Naive thymus-derived CD4-positive, alpha-beta T cell (primary cell): ENCODE results near the gene LBH. TPM values are rescaled to one million over a fixed set of nuclear protein-coding genes. Genes with fewer than 3 reads are reported as not detected.

Experiments used
- ATAC-seq: fragments of 150-1000 bp; cut with Tn5 transposase; 2 replicates; pipeline ENCODE4 v1.10.0; 2021; ENCODE audit warnings: mild to moderate bottlenecking, moderate library complexity
- CTCF ChIA-PET: fragments of 350-600 bp; sonication (Branson Sonifier 250); formaldehyde crosslinking; loops from one replicate; lab custom pipeline; 2021; ENCODE audit warnings: antibody characterized with exemption; lab: Charles Lee
- POLR2A ChIA-PET: fragments of 350-600 bp; sonication (Branson Sonifier 250); formaldehyde crosslinking; loops from one replicate; lab custom pipeline; 2021; ENCODE audit warnings: antibody characterized with exemption, inconsistent platforms; lab: Charles Lee
- DNase-seq, 9 donors: peaks; one replicate each; pipeline versions ENCODE4 v3.0.0 to v3.0.0-alpha.2; 2020 to 2022; ENCODE audit warnings: mixed read lengths in 1 of 9
- H3K27ac ChIP-seq: one replicate; pipeline ENCODE4 v1.7.0; 2013; ENCODE audit warnings: mild to moderate bottlenecking, low read depth, low read length, moderate library complexity
- H3K27me3 ChIP-seq, 2 donors: one replicate each; pipeline ENCODE4 v1.7.0; 2013; ENCODE audit warnings: low read length in 2 of 2, mild to moderate bottlenecking in 2 of 2, moderate library complexity in 2 of 2; ENCODE audit not compliant: control insufficient read depth in 2 of 2, insufficient read depth in 2 of 2
- H3K36me3 ChIP-seq, 3 experiments: 1 replicate in 2 of 3; 2 replicates in 1 of 3; pipeline ENCODE4 v1.7.0; 2013; ENCODE audit warnings: low read length in 3 of 3, mild to moderate bottlenecking in 3 of 3, moderate library complexity in 1 of 3; ENCODE audit not compliant: insufficient read depth in 3 of 3, control insufficient read depth in 2 of 3
- H3K4me1 ChIP-seq, 2 donors: one replicate each; pipeline ENCODE4 v1.7.0; 2013; ENCODE audit warnings: low read length in 2 of 2, mild to moderate bottlenecking in 2 of 2, moderate library complexity in 1 of 2; ENCODE audit not compliant: control insufficient read depth in 2 of 2, insufficient read depth in 2 of 2
- H3K4me3 ChIP-seq: 2 replicates; pipeline ENCODE4 v1.7.0; 2013; ENCODE audit warnings: mild to moderate bottlenecking, low read length
- H3K9me3 ChIP-seq, 3 experiments: 1 replicate in 2 of 3; 2 replicates in 1 of 3; pipeline ENCODE4 v1.7.0; 2013; ENCODE audit warnings: low read length in 3 of 3; ENCODE audit not compliant: control insufficient read depth in 2 of 3
- H3K27ac Mint-ChIP-seq, 9 donors: one replicate each; pipeline ENCODE4 v1.8.0; 2020 to 2022; ENCODE audit warnings: mixed read lengths in 9 of 9, mild to moderate bottlenecking in 8 of 9, moderate library complexity in 5 of 9, inconsistent platforms in 2 of 9
- H3K27me3 Mint-ChIP-seq, 5 donors: one replicate each; pipeline ENCODE4 v1.8.0; 2021 to 2022; ENCODE audit warnings: mixed read lengths in 5 of 5, mild to moderate bottlenecking in 1 of 5
- H3K36me3 Mint-ChIP-seq, 5 donors: one replicate each; pipeline ENCODE4 v1.8.0; 2020 to 2022; ENCODE audit warnings: mixed read lengths in 5 of 5, mild to moderate bottlenecking in 3 of 5, inconsistent platforms in 1 of 5
- H3K4me1 Mint-ChIP-seq, 7 donors: one replicate each; pipeline ENCODE4 v1.8.0; 2020 to 2022; ENCODE audit warnings: mixed read lengths in 7 of 7, mild to moderate bottlenecking in 3 of 7, inconsistent platforms in 1 of 7
- H3K4me3 Mint-ChIP-seq, 10 donors: one replicate each; pipeline ENCODE4 v1.8.0; 2020 to 2022; ENCODE audit warnings: mild to moderate bottlenecking in 10 of 10, mixed read lengths in 10 of 10, moderate library complexity in 6 of 10, inconsistent platforms in 2 of 10
- H3K9me3 Mint-ChIP-seq, 11 donors: one replicate each; pipeline ENCODE4 v1.8.0; 2020 to 2022; ENCODE audit warnings: mixed read lengths in 11 of 11, mild to moderate bottlenecking in 4 of 11, inconsistent platforms in 1 of 11, moderate library complexity in 1 of 11
- intact Hi-C, 2 donors: fragments of 100-400 bp; cut with micrococcal nuclease; formaldehyde crosslinking; loops; one replicate each; pipeline ENCODE4 v1.15.1; 2023
- polyA plus RNA-seq, 2 donors: library from polyadenylated mRNA; unstranded; fragments of 300-500 nt; fragmentation: Illumina TruSeq; gene quantifications; one replicate each; pipeline ENCODE4 v1.2.3, GENCODE V29; 2021
- total RNA-seq, 6 experiments: library from RNA in 5 of 6; stranded (reverse) in 5 of 6; gene quantifications; 1 replicate in 5 of 6; 2 replicates in 1 of 6; pipeline ENCODE4 v1.2.3 and lab custom pipeline; 2021 to 2026

LBH gene
- total and polyA plus RNA-seq, 7 experiments from 2014 or later, result 146 to 517 (median 269) TPM

DNA sequence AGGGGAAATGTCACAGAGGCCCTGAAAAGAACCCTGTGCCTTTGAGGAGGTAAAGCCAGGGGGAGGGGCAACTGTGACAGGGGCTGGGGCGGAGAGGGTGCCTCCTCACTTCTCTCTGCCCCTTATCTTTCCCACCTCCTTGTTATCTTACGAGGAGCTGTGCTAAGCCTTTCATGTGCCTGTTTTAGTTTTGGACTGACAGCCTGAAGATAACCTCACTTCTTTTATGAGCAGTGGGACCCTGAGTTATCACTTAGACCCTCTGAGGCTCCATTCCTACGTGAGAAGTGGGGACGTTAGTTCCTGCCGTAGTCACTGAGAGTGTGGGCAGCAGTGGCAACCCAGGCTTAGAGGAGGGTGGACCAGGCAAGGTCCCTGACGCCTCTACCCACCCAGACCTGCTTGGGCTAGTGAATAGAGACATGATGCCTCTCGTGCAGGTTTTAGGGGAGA, 39.5 kb upstream of the LBH start:
- Histone ChIP-seq H3K27me3 (no peaks in the 10 kb centered on the region), H3K27ac (no peak overlapping the region), H3K36me3 (no peaks in the 10 kb centered on the region), H3K9me3 (no peaks in the 10 kb centered on the region), H3K4me1 (no peaks in the 10 kb centered on the region), H3K4me3 (no peak overlapping the region)
- H3K36me3 Mint-ChIP-seq, result peaks cover 0 to 5% (median 0%) of the 10 kb centered on the region in 5 donors
- intact Hi-C loops, result no loop called here
- no peak overlapping the region for H3K4me3 Mint-ChIP-seq
- peaks cover 0 to 5% (median 0%) of the 10 kb centered on the region in 5 donors for H3K27me3 Mint-ChIP-seq
- ChIA-PET CTCF (no interaction called here), POLR2A (no interaction called here)
- H3K27ac Mint-ChIP-seq, result no peak overlapping the region
- DNase-seq, result no peak
- ATAC-seq, result no peak
- H3K4me1 Mint-ChIP-seq, result peaks cover 0 to 8% (median 6%) of the 10 kb centered on the region in 7 donors
- peaks cover 0 to 13% (median 0%) of the 10 kb centered on the region in 11 donors for H3K9me3 Mint-ChIP-seq

GRCh38 chr2:30192314-30192713, 39.0 kb upstream of the LBH start:
- Mint-ChIP-seq H3K27ac (no peak overlapping the region), H3K4me3 (no peak overlapping the region), H3K9me3 (peaks cover 0 to 13% (median 0%) of the 10 kb centered on the region in 11 donors), H3K27me3 (peaks cover 0 to 5% (median 0%) of the 10 kb centered on the region in 5 donors), H3K4me1 (peaks cover 0 to 8% (median 6%) of the 10 kb centered on the region in 7 donors), H3K36me3 (peaks cover 0 to 5% (median 0%) of the 10 kb centered on the region in 5 donors)
- H3K36me3 ChIP-seq, result no peaks in the 10 kb centered on the region
- no peaks in the 10 kb centered on the region for H3K27me3 ChIP-seq
- H3K4me3 ChIP-seq, result no peak overlapping the region
- intact Hi-C loops, result no loop called here
- no peaks in the 10 kb centered on the region for H3K4me1 ChIP-seq
- POLR2A ChIA-PET, result no interaction called here
- no peak overlapping the region for H3K27ac ChIP-seq
- H3K9me3 ChIP-seq, result no peaks in the 10 kb centered on the region
- CTCF ChIA-PET, result no interaction called here
- no peak for DNase-seq
- no peak for ATAC-seq

- DNase-seq, result no peak
- intact Hi-C loops, result no loop called here
- ChIA-PET POLR2A (interaction anchor here (0.6 to 0.7 kb wide), 2 partner anchors 55 to 485 kb away, joined by 3 read pairs; no protein-coding TSS in a partner anchor), CTCF (interaction anchor here (0.6 kb wide), 1 partner anchor 514 kb away, joined by 4 read pairs; no protein-coding TSS in a partner anchor)
- Histone ChIP-seq H3K4me1 (no peaks in the 10 kb centered on the region), H3K27ac (no peak overlapping the region), H3K4me3 (no peak overlapping the region), H3K27me3 (no peaks in the 10 kb centered on the region), H3K9me3 (no peaks in the 10 kb centered on the region), H3K36me3 (no peaks in the 10 kb centered on the region)
- Mint-ChIP-seq H3K27ac (no peak overlapping the region), H3K36me3 (peaks cover 0 to 5% (median 0%) of the 10 kb centered on the region in 5 donors), H3K9me3 (peaks cover 0 to 13% (median 0%) of the 10 kb centered on the region in 11 donors), H3K4me1 (peaks cover 0 to 8% (median 3%) of the 10 kb centered on the region in 7 donors), H3K27me3 (peaks cover 0 to 5% (median 0%) of the 10 kb centered on the region in 5 donors), H3K4me3 (no peak overlapping the region)
- no peak for ATAC-seq
Observed at GRCh38 chr2:30193104-30193681, 38.1 kb upstream of the LBH start.

DNA sequence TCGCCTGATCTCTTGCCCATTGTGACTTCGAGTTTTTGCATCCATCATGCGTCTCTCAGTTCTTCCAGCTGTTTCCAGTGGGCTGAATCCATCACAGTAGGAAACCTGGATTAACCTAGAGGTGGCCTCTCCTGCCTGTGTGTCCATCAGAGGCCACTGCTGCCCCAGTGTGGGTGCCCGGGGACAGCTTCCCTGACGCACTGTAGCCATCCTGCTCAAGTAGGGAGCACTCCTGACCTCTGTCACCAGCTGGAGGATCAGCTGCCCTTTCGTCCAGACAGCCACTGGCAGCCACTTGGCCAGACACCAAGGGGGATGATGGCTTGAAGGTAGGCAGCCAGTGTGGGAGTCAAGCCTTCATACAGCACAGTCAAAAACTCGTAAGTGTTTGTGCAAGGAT, 36.9 kb upstream of the LBH start:
- H3K27me3 Mint-ChIP-seq, result peaks cover 0 to 5% (median 0%) of the 10 kb centered on the region in 5 donors
- peaks cover 0 to 11% (median 0%) of the 10 kb centered on the region in 11 donors for H3K9me3 Mint-ChIP-seq
- POLR2A ChIA-PET, result no interaction called here
- Histone ChIP-seq H3K4me1 (no peaks in the 10 kb centered on the region), H3K27ac (no peak overlapping the region), H3K27me3 (no peaks in the 10 kb centered on the region), H3K9me3 (no peaks in the 10 kb centered on the region), H3K36me3 (no peaks in the 10 kb centered on the region), H3K4me3 (no peak overlapping the region)
- ATAC-seq (no peak), DNase-seq (no peak)
- peaks cover 0 to 8% (median 3%) of the 10 kb centered on the region in 7 donors for H3K4me1 Mint-ChIP-seq
- H3K36me3 Mint-ChIP-seq, result peaks cover 0 to 5% (median 0%) of the 10 kb centered on the region in 5 donors
- intact Hi-C loops, result no loop called here
- H3K27ac Mint-ChIP-seq, result no peak overlapping the region
- CTCF ChIA-PET, result interaction anchor here (1.1 to 1.2 kb wide), 2 partner anchors 517 to 519 kb away, joined by 3 read pairs; no protein-coding TSS in a partner anchor
- H3K4me3 Mint-ChIP-seq, result no peak overlapping the region

- no peaks in the 10 kb centered on the region for H3K27me3 ChIP-seq
- ChIA-PET POLR2A (no interaction called here), CTCF (interaction anchor here (1.1 kb wide), 1 partner anchor 519 kb away, joined by 3 read pairs; no protein-coding TSS in a partner anchor)
- peaks cover 0 to 5% (median 0%) of the 10 kb centered on the region in 11 donors for H3K9me3 Mint-ChIP-seq
- H3K27ac ChIP-seq, result no peak overlapping the region
- no peaks in the 10 kb centered on the region for H3K36me3 ChIP-seq
- no peak overlapping the region for H3K4me3 ChIP-seq
- H3K4me1 ChIP-seq, result no peaks in the 10 kb centered on the region
- no peak for DNase-seq
- H3K36me3 Mint-ChIP-seq, result peaks cover 0 to 5% (median 0%) of the 10 kb centered on the region in 5 donors
- intact Hi-C loops, result no loop called here
- peaks cover 0 to 5% (median 0%) of the 10 kb centered on the region in 5 donors for H3K27me3 Mint-ChIP-seq
- ATAC-seq, result no peak
- H3K27ac Mint-ChIP-seq, result peak overlapping the region in 1 of 9 donors; percentile 55
- no peak overlapping the region for H3K4me3 Mint-ChIP-seq
- no peaks in the 10 kb centered on the region for H3K9me3 ChIP-seq
- H3K4me1 Mint-ChIP-seq, result peaks cover 0 to 8% (median 3%) of the 10 kb centered on the region in 7 donors
Observed at GRCh38 chr2:30195016-30195415, 36.3 kb upstream of the LBH start.

GRCh38 chr2:30197570-30198192, 33.7 kb upstream of the LBH start:
- Mint-ChIP-seq H3K27me3 (peaks cover 0 to 5% (median 0%) of the 10 kb centered on the region in 5 donors), H3K36me3 (no peaks in the 10 kb centered on the region), H3K9me3 (no peaks in the 10 kb centered on the region), H3K27ac (no peak overlapping the region), H3K4me3 (no peak overlapping the region), H3K4me1 (peaks cover 0 to 8% (median 3%) of the 10 kb centered on the region in 7 donors)
- Histone ChIP-seq H3K27me3 (no peaks in the 10 kb centered on the region), H3K9me3 (no peaks in the 10 kb centered on the region), H3K4me3 (no peak overlapping the region), H3K27ac (no peak overlapping the region), H3K36me3 (no peaks in the 10 kb centered on the region), H3K4me1 (no peaks in the 10 kb centered on the region)
- intact Hi-C loops, result no loop called here
- CTCF ChIA-PET, result no interaction called here
- ATAC-seq, result no peak
- no peak for DNase-seq
- POLR2A ChIA-PET, result interaction anchor here (0.6 to 0.7 kb wide), 3 partner anchors 8 to 52 kb away, joined by 3 to 5 read pairs (median 3); no protein-coding TSS in a partner anchor
